ENCODE results near the gene STX3.
"Not testable (repeated sequence)": the region's sequence is repeated elsewhere in the genome, so short reads cannot be mapped to it uniquely, and the experiment has no call there.

Gene STX3

DNA sequence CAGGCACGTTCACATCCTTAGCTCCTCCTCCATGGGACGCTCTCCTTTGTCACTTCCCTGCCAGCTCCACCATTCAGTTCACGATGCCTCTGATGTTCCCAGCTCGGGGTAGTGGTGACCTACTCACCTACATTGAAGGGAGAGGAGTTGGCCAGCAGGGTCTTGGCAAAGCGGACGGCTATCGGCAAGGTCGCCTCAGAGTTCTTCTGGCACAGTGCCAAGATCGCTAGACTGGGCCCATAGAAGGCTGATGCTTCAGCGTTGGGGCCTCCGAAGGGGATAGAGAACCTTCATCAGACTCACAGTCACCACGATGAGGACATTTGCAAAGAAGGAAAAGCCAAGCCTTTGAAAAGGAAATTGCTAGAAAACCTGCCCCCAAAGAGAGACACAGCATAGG is 87.1 kb downstream of the STX3 start:
- no peak for DNase-seq (ENCODE audit: low spot score)

DNA sequence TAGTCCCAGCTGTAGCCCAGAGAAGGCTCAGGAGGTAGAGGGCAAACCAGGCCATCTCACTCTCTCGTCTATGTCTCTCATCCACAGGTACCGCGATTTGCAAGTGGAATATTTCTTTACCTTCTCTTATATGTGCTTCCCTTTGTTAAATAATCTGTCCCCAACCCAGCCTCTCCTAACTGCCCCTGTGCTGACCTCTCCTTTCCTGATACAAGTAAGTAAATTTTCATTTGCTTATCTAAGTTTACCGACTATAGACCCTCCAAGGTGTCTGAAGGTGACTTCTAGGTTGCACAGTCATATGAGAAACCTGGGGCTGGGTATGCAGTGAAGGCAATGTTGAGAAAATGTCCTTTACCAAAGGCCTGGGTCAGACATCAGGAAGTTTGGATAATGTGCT is 90.2 kb downstream of the STX3 start, which contains the start of gene CBLIF:
Gene CBLIF (minus strand): TSS at position 101 of the 400 bp plus-strand sequence. CDS start 46 bp downstream, at position 55.
- no peak for DNase-seq (ENCODE audit: low spot score)

GRCh38 chr11:59846556-59846955 is 91.4 kb downstream of the STX3 start:
- no peak for DNase-seq (ENCODE audit: low spot score)

GRCh38 chr11:59847626-59848025 is 92.5 kb downstream of the STX3 start:
- DNase-seq (ENCODE audit: low spot score), result no peak

GRCh38 chr11:59848439-59848838 is 93.3 kb downstream of the STX3 start:
- not testable (repeated sequence) for DNase-seq (ENCODE audit: low spot score)

DNA sequence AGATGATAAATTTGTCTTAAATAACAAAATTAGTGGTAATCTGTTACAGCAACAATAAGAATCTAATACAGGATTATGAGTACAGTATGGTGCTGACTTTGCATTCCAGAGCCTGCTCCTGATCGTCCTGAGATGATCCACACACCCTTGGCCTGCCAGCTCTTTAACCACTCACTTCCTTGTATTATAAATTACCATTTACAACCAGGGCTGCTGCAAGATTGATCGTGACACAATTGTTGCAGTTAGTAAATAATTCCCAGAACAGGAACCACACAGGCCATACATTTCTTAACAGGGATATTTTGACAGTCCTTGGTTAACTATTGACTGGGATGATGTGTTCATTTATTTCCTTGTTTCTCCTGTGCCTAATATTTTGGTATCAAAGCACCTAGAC is 94.0 kb downstream of the STX3 start:
- no peak for DNase-seq (ENCODE audit: low spot score)

- DNase-seq (ENCODE audit: low spot score), result not testable (repeated sequence)
Measured at GRCh38 chr11:59849551-59849950, 94.4 kb downstream of the STX3 start.

GRCh38 chr11:59851416-59851815 is 96.2 kb downstream of the STX3 start:
- DNase-seq (ENCODE audit: low spot score), result not testable (repeated sequence)

GRCh38 chr11:59854871-59855270 is 99.7 kb downstream of the STX3 start:
- DNase-seq (ENCODE audit: low spot score), result no peak

All from activated CD4-positive, alpha-beta T cell treated with anti-CD3 and anti-CD28 coated beads, Interleukin-2, Interleukin-4, amounts not matched to agents 100 ng/mL and 50 ng/mL, durations not matched to agents 16 hours and 8 hours (primary cell).